H1 (cell line): ENCODE results near the gene PPP1R2. TPM values are rescaled to one million over a fixed set of nuclear protein-coding genes. Genes with fewer than 3 reads are reported as not detected.

ENCODE experiments used
- CTCF ChIA-PET: fragments of 300-600 bp; sonication (Branson Sonifier 250); formaldehyde crosslinking; loops from one replicate; lab custom pipeline; 2021; ENCODE audit not compliant: partially characterized antibody; lab: Charles Lee
- POLR2A ChIA-PET: fragments of 300-600 bp; sonication (Branson Sonifier 250); formaldehyde crosslinking; loops from one replicate; lab custom pipeline; 2021; ENCODE audit warnings: inconsistent platforms; ENCODE audit not compliant: partially characterized antibody; lab: Charles Lee
- DNase-seq, 2 experiments: peaks; one replicate each; pipeline versions ENCODE4 v3.0.0 to v3.0.0-alpha.2; 2010 to 2022; ENCODE audit warnings: low spot score in 2 of 2, low read depth in 1 of 2, mixed read lengths in 1 of 2
- FAIRE-seq: peaks from 2 replicates; lab custom pipeline; 2011; peaks lifted over from hg19 to GRCh38; lab: Jason Lieb, UNC
- H2AFZ ChIP-seq: 2 replicates; pipeline ENCODE4 v1.8.1; 2012; ENCODE audit warnings: low read length, inconsistent platforms
- H2AK5ac ChIP-seq: 2 replicates; pipeline ENCODE4 v1.6.1; 2013; ENCODE audit warnings: low read depth, low read length
- H2BK120ac ChIP-seq: replicated peaks from 2 replicates; pipeline ENCODE3; 2013; ENCODE audit warnings: low read depth, low read length, inconsistent platforms
- H2BK12ac ChIP-seq: 2 replicates; pipeline ENCODE4 v1.6.1; 2013; ENCODE audit warnings: low read depth, low read length
- H2BK15ac ChIP-seq: 2 replicates; pipeline ENCODE4 v1.6.1; 2013; ENCODE audit warnings: low read length
- H2BK20ac ChIP-seq: 2 replicates; pipeline ENCODE4 v1.6.1; 2013; ENCODE audit warnings: low read length
- H2BK5ac ChIP-seq: 2 replicates; pipeline ENCODE4 v1.6.1; 2013; ENCODE audit warnings: low read depth, low read length
- H3K14ac ChIP-seq: 2 replicates; pipeline ENCODE4 v1.6.1; 2013; ENCODE audit warnings: inconsistent platforms; ENCODE audit not compliant: insufficient read length
- H3K18ac ChIP-seq: 2 replicates; pipeline ENCODE4 v1.6.1; 2013; ENCODE audit warnings: low read length; ENCODE audit errors: extremely low read depth
- H3K23ac ChIP-seq: 2 replicates; pipeline ENCODE4 v1.6.1; 2013; ENCODE audit warnings: inconsistent platforms; ENCODE audit not compliant: insufficient read length
- H3K23me2 ChIP-seq: 2 replicates; pipeline ENCODE4 v1.6.1; 2013; ENCODE audit warnings: low read depth, low read length
- H3K27ac ChIP-seq: 2 replicates; pipeline ENCODE4 v1.6.1; 2011; ENCODE audit warnings: low read depth, low read length, inconsistent platforms
- H3K27me3 ChIP-seq, 4 experiments: replicated peaks in 1 of 4; 1 replicate in 1 of 4; 2 replicates in 3 of 4; pipeline versions ENCODE4 v1.6.1 to v1.8.1; 2011 to 2013; ENCODE audit warnings: low read length in 3 of 4, mild to moderate bottlenecking in 3 of 4, inconsistent platforms in 2 of 4, mixed read lengths in 2 of 4, moderate library complexity in 1 of 4; ENCODE audit not compliant: control insufficient read depth in 3 of 4, insufficient read depth in 3 of 4; ENCODE audit errors: extremely low read depth in 1 of 4
- H3K36me3 ChIP-seq, 4 experiments: 2 replicates each; pipeline versions ENCODE4 v1.6.1 to v1.8.1; 2011 to 2013; ENCODE audit warnings: mild to moderate bottlenecking in 4 of 4, low read length in 3 of 4, moderate library complexity in 2 of 4, control low read depth in 1 of 4, inconsistent platforms in 1 of 4; ENCODE audit not compliant: insufficient read depth in 4 of 4, control insufficient read depth in 2 of 4
- H3K4ac ChIP-seq: replicated peaks from 2 replicates; pipeline ENCODE3; 2013; ENCODE audit warnings: low read length, low read depth, mixed read lengths, inconsistent platforms; ENCODE audit not compliant: insufficient read length
- H3K4me1 ChIP-seq, 4 experiments: replicated peaks in 1 of 4; 1 replicate in 1 of 4; 2 replicates in 3 of 4; pipeline versions ENCODE4 v1.6.1 to v1.8.1; 2011 to 2013; ENCODE audit warnings: low read length in 3 of 4, inconsistent platforms in 2 of 4, mixed read lengths in 1 of 4; ENCODE audit not compliant: insufficient read depth in 4 of 4, control insufficient read depth in 3 of 4
- H3K4me2 ChIP-seq, 2 experiments: 2 replicates each; pipeline versions ENCODE4 v1.6.1 to v1.8.1; 2011 to 2013; ENCODE audit warnings: low read depth in 2 of 2, low read length in 2 of 2, control low read depth in 1 of 2, inconsistent platforms in 1 of 2, mild to moderate bottlenecking in 1 of 2; ENCODE audit not compliant: insufficient read depth in 1 of 2
- H3K4me3 ChIP-seq, 4 experiments: fragments of 200-600, 300-600 bp in 1 of 4; sonication (generic), shearing (Covaris generic), sonication (Bioruptor Twin) in 1 of 4; 2 replicates each; pipeline versions ENCODE4 v1.5.1 to v1.8.1; 2011 to 2016; ENCODE audit warnings: low read length in 4 of 4, low read depth in 3 of 4, control low read depth in 2 of 4, inconsistent platforms in 2 of 4, mild to moderate bottlenecking in 2 of 4, mixed read lengths in 1 of 4, moderate library complexity in 1 of 4; ENCODE audit not compliant: insufficient read depth in 2 of 4; ENCODE audit errors: extremely low read depth in 1 of 4
- H3K56ac ChIP-seq: replicated peaks from 2 replicates; pipeline ENCODE3; 2013; ENCODE audit warnings: low read depth, mild to moderate bottlenecking, mixed read lengths, low read length, inconsistent platforms; ENCODE audit not compliant: insufficient read length
- H3K79me1 ChIP-seq: 2 replicates; pipeline ENCODE4 v1.6.1; 2013; ENCODE audit warnings: low read depth, low read length, control low read depth
- H3K79me2 ChIP-seq, 2 experiments: 2 replicates each; pipeline versions ENCODE4 v1.6.1 to v1.8.1; 2012 to 2013; ENCODE audit warnings: low read length in 2 of 2, mild to moderate bottlenecking in 2 of 2, inconsistent platforms in 1 of 2; ENCODE audit not compliant: insufficient read depth in 2 of 2, control insufficient read depth in 1 of 2
- H3K9ac ChIP-seq, 4 experiments: replicated peaks in 1 of 4; 1 replicate in 1 of 4; 2 replicates in 3 of 4; pipeline versions ENCODE4 v1.6.1 to v1.8.1; 2011 to 2013; ENCODE audit warnings: low read depth in 3 of 4, low read length in 3 of 4, control low read depth in 2 of 4, mild to moderate bottlenecking in 2 of 4, moderate library complexity in 2 of 4, inconsistent platforms in 1 of 4; ENCODE audit errors: extremely low read depth in 1 of 4
- H3K9me3 ChIP-seq, 2 experiments: 2 replicates each; pipeline versions ENCODE4 v1.6.1 to v1.8.1; 2012 to 2013; ENCODE audit warnings: mild to moderate bottlenecking in 2 of 2, moderate library complexity in 2 of 2, control low read depth in 1 of 2, inconsistent platforms in 1 of 2, low read depth in 1 of 2, low read length in 1 of 2, mixed read lengths in 1 of 2; ENCODE audit not compliant: insufficient read depth in 2 of 2
- H4K20me1 ChIP-seq, 2 experiments: replicated peaks in 1 of 2; 2 replicates each; pipeline versions ENCODE3 to v1.8.1; 2011 to 2013; ENCODE audit warnings: inconsistent platforms in 2 of 2, low read length in 2 of 2, mild to moderate bottlenecking in 1 of 2; ENCODE audit not compliant: insufficient read depth in 2 of 2, control insufficient read depth in 1 of 2
- H4K5ac ChIP-seq: 2 replicates; pipeline ENCODE4 v1.6.1; 2013; ENCODE audit warnings: low read length, low read depth, mixed read lengths, inconsistent platforms; ENCODE audit not compliant: insufficient read length
- H4K8ac ChIP-seq: 2 replicates; pipeline ENCODE4 v1.8.0; 2013; ENCODE audit warnings: mild to moderate bottlenecking, moderate library complexity, low read length, inconsistent platforms; ENCODE audit not compliant: insufficient read depth; ENCODE audit errors: extremely low read depth
- H4K91ac ChIP-seq: replicated peaks from 2 replicates; pipeline ENCODE3; 2013; ENCODE audit warnings: low read length, mixed read lengths, inconsistent platforms; ENCODE audit not compliant: insufficient read length
- ASH2L ChIP-seq: fragments of 200-600, 300-600 bp; sonication (generic); IDR thresholded peaks from one replicate; pipeline ENCODE4 v1.7.1; 2017; ENCODE audit warnings: low read length
- ATF3 ChIP-seq: IDR thresholded peaks from 2 replicates; pipeline ENCODE4 v1.6.1; 2011; ENCODE audit warnings: low read depth, mild to moderate bottlenecking, low read length; ENCODE audit not compliant: insufficient read depth
- CHD2 ChIP-seq: IDR thresholded peaks from 2 replicates; pipeline ENCODE4 v1.6.1; 2012; ENCODE audit warnings: low read length, improper control_type of control experiment
- EGR1 ChIP-seq: IDR thresholded peaks from 2 replicates; pipeline ENCODE4 v1.6.1; 2011; ENCODE audit warnings: low read depth, low read length, borderline replicate concordance
- GTF2F1 ChIP-seq: IDR thresholded peaks from 2 replicates; pipeline ENCODE4 v1.6.1; 2012; ENCODE audit warnings: low read depth, low read length, improper control_type of control experiment, borderline replicate concordance
- HDAC2 ChIP-seq, 2 experiments: fragments of 300-600 bp in 1 of 2; sonication (generic) in 1 of 2; IDR thresholded peaks; 2 replicates each; pipeline ENCODE4 v1.6.1; 2011 to 2012; ENCODE audit warnings: low read depth in 2 of 2, low read length in 2 of 2, mild to moderate bottlenecking in 2 of 2, moderate library complexity in 2 of 2, borderline replicate concordance in 1 of 2, inconsistent platforms in 1 of 2
- NANOG ChIP-seq: IDR thresholded peaks from 2 replicates; pipeline ENCODE4 v1.6.1; 2011; ENCODE audit warnings: low read length, low read depth, mild to moderate bottlenecking, inconsistent platforms; ENCODE audit not compliant: insufficient read depth, poor library complexity, severe bottlenecking
- RAD21 ChIP-seq, 2 experiments: IDR thresholded peaks in 1 of 2; conservative IDR thresholded peaks in 1 of 2; 2 replicates each; pipeline ENCODE4 v1.6.1; 2011; ENCODE audit warnings: low read depth in 2 of 2, low read length in 2 of 2, improper control_type of control experiment in 1 of 2, inconsistent platforms in 1 of 2, mild to moderate bottlenecking in 1 of 2, moderate library complexity in 1 of 2
- RNF2 ChIP-seq: fragments of 200-900, 300-1000 bp; sonication (generic); IDR thresholded peaks from 2 replicates; pipeline ENCODE4 v1.7.1; 2016; ENCODE audit warnings: borderline replicate concordance, low read depth, mild to moderate bottlenecking, antibody characterized with exemption, low read length; ENCODE audit not compliant: poor library complexity, severe bottlenecking; ENCODE audit errors: missing control alignments
- RXRA ChIP-seq: IDR thresholded peaks from 2 replicates; pipeline ENCODE4 v1.6.1; 2011; ENCODE audit warnings: low read depth, mild to moderate bottlenecking, low read length, moderate library complexity; ENCODE audit not compliant: insufficient read depth
- SP1 ChIP-seq: IDR thresholded peaks from 2 replicates; pipeline ENCODE4 v1.6.1; 2011; ENCODE audit warnings: low read depth, low read length
- TCF12 ChIP-seq: IDR thresholded peaks from 2 replicates; pipeline ENCODE4 v1.6.1; 2011; ENCODE audit warnings: low read depth, mild to moderate bottlenecking, low read length
- TEAD4 ChIP-seq: IDR thresholded peaks from 2 replicates; pipeline ENCODE4 v1.6.1; 2012; ENCODE audit warnings: low read depth, low read length, inconsistent platforms, mixed read lengths
- WGBS, 2 experiments: shearing (Covaris generic) in 1 of 2; methylation state at CpG; one replicate each; pipeline versions ENCODE4 v1.1.6 to v1.1.7; 2013 to 2015; ENCODE audit warnings: low lambda C conversion rate in 2 of 2, mixed read lengths in 2 of 2, inconsistent platforms in 1 of 2, low coverage in 1 of 2, missing lambda C conversion rate in 1 of 2; ENCODE audit not compliant: insufficient replicate concordance in 2 of 2, insufficient coverage in 1 of 2, insufficient read length in 1 of 2; ENCODE audit errors: extremely low coverage in 1 of 2, missing lambda C conversion rate in 1 of 2; 5-methylcytosine and 5-hydroxymethylcytosine counted together
- polyA plus RNA-seq, 7 experiments: library from polyadenylated mRNA; depleted of rRNA in 3 of 7; stranded (reverse) in 5 of 7; unstranded in 2 of 7; fragments of >200 nt in 5 of 7; fragments of 200-250 nt in 2 of 7; gene quantifications; 1 replicate in 5 of 7; 2 replicates in 1 of 7; 4 replicates in 1 of 7; pipeline versions ENCODE4 v1.2.1 to v1.2.3, GENCODE V29; 2011 to 2013; ENCODE audit warnings: missing spikeins in 2 of 7, mixed read lengths in 2 of 7
- total RNA-seq: library from RNA; stranded (reverse); fragmentation: NEBNext Ultra II Directional; extraction: Animal tissue kit (Norgen Biotek cat#: 25700); gene quantifications from 2 replicates; pipeline ENCODE4 v1.2.1, GENCODE V29; 2021

The PPP1R2 gene
- total and polyA plus RNA-seq, 2 of the 8 experiments (the other 6 are each of a cell fraction or from before 2014, with no cell fraction given): 14.0 to 26.5 TPM

GRCh38 chr3:195579281-195579680 lies 36.2 kb upstream of the PPP1R2 start:
- Histone ChIP-seq H3K18ac (no peak overlapping the region), H2BK12ac (no peak overlapping the region), H3K9me3 (no peaks in the 10 kb centered on the region), H2BK120ac (no peak overlapping the region), H2BK15ac (no peak overlapping the region), H2AK5ac (no peak overlapping the region), H4K91ac (no peak overlapping the region), H3K23ac (no peak overlapping the region), H3K4me1 (peaks cover 0 to under 1% (median under 1%) of the 10 kb centered on the region in 4 experiments; a peak in 2 of 7 replicates), H3K56ac (no peak overlapping the region), H4K20me1 (no peaks in the 10 kb centered on the region), H3K27me3 (no peaks in the 10 kb centered on the region), H3K14ac (no peak overlapping the region), H2BK5ac (no peak overlapping the region), H2BK20ac (no peak overlapping the region), H3K4ac (no peak overlapping the region), H3K4me2 (no peak overlapping the region), H3K4me3 (no peak overlapping the region), H3K36me3 (no peaks in the 10 kb centered on the region), H2AFZ (0 out of 2 replicates have a peak overlapping the region, but pooled peaks have one; percentile 21), H3K79me2 (no peaks in the 10 kb centered on the region), H4K5ac (no peak overlapping the region), H3K27ac (no peak overlapping the region), H3K23me2 (no peaks in the 10 kb centered on the region; the same call in 1 of the 2 replicates), H3K9ac (no peak overlapping the region), H3K79me1 (no peaks in the 10 kb centered on the region), H4K8ac (peak overlapping the region; percentile 3; the same call in 1 of the 2 replicates)
- WGBS, 2 experiments: 90% methylated on average over 12 of the region's 12 CpGs; no CpG with 5 or more reads in 1 of the 2 experiments
- DNase-seq (no peak), FAIRE-seq (no peak)
- CTCF ChIA-PET: interaction anchor here (0.9 kb wide), 1 partner anchor 365 kb away, joined by 4 read pairs; no protein-coding TSS in a partner anchor
- POLR2A ChIA-PET: no interaction called here
- no peak for TF ChIP-seq ASH2L
- TF ChIP-seq RXRA: no peak
- no peak for TF ChIP-seq TCF12
- TF ChIP-seq RNF2: no peak
- TF ChIP-seq RAD21 (IDR thresholded peaks at IDR 0.05 in 1 of 2, conservative IDR thresholded peaks at IDR 0.05 in 1 of 2; ENCODE audit: low read depth in 2 of 2, low read length in 2 of 2): no peak
- TF ChIP-seq TEAD4: no peak
- TF ChIP-seq EGR1: no peak
- no peak for TF ChIP-seq ATF3
- TF ChIP-seq CHD2: no peak
- no peak for TF ChIP-seq GTF2F1
- TF ChIP-seq HDAC2 (IDR thresholded peaks at IDR 0.05; ENCODE audit: borderline replicate concordance in 1 of 2, low read depth in 2 of 2, low read length in 2 of 2): no peak
- TF ChIP-seq SP1: no peak
- TF ChIP-seq NANOG: no peak
